Mammary epithelial cell (primary cell): ENCODE measurements around the gene TLX2.

ENCODE experiments used
- EZH2 ChIP-seq: IDR thresholded peaks from 2 replicates; pipeline ENCODE4 v1.6.1; 2012; ENCODE audit warnings: low read length, inconsistent platforms, borderline replicate concordance
- TF ChIP-seq, protein P1 (sequence below), 2 donors: IDR thresholded peaks in 1 of 2; conservative IDR thresholded peaks in 1 of 2; 2 replicates each; pipeline ENCODE4 v1.5.1; 2011 to 2012; ENCODE audit warnings: inconsistent platforms in 2 of 2, low read length in 2 of 2, mild to moderate bottlenecking in 2 of 2, control low read depth in 1 of 2, low read depth in 1 of 2; ENCODE audit not compliant: insufficient read depth in 1 of 2; ENCODE audit errors: extremely low read depth in 1 of 2

DNA sequence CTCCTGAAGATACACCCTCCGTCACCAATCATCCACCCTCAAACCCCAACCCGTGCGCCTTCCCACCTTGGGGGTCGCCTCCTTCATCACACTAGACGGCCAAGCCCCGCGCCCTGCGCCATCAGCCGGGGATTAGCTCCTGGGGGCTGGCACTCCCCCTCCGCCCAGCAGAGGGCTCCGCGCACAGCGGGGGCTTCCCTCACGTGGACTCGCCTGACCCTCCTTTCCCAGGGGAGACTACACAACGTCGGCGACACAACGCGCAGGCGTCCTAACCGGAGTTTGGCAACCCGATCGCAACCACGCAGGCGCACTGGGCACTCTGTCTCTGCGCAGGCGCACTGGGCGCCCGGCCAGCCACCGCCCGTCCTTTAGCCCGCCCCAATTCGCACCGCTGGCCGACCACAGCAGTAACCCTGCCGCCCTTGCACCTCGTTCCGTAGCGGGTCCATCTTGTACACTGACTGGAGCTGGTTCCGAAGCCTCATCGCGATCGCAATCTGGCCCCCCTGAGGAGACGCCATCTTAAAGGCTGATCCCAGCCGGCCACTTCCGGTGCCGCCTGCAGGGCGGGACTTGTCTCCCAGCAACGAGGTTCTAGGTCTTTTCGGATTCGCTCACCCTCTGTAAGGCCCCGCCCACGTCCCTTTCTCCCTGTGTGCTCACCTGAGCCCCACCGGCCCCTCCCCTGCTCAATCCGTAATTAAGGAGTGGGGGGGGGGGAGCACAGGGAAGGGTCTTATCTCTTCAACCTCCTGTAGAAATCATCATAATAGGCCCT is 6.9 kb upstream of the TLX2 start, which contains the start of gene PCGF1:
- TF ChIP-seq, protein P1, sequence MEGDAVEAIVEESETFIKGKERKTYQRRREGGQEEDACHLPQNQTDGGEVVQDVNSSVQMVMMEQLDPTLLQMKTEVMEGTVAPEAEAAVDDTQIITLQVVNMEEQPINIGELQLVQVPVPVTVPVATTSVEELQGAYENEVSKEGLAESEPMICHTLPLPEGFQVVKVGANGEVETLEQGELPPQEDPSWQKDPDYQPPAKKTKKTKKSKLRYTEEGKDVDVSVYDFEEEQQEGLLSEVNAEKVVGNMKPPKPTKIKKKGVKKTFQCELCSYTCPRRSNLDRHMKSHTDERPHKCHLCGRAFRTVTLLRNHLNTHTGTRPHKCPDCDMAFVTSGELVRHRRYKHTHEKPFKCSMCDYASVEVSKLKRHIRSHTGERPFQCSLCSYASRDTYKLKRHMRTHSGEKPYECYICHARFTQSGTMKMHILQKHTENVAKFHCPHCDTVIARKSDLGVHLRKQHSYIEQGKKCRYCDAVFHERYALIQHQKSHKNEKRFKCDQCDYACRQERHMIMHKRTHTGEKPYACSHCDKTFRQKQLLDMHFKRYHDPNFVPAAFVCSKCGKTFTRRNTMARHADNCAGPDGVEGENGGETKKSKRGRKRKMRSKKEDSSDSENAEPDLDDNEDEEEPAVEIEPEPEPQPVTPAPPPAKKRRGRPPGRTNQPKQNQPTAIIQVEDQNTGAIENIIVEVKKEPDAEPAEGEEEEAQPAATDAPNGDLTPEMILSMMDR (conservative IDR thresholded peaks at IDR 0.05 in 1 of 2, IDR thresholded peaks at IDR 0.05 in 1 of 2; ENCODE audit: extremely low read depth in 1 of 2, insufficient read depth in 1 of 2, low read depth in 1 of 2, low read length in 2 of 2): peak; percentile 11 to 13
- no peak for TF ChIP-seq EZH2
